Loucy (cell line): ENCODE results near the gene UNC5B.

ENCODE experiments used
- H2AFZ ChIP-seq: fragments of 200-600 bp; sonication (generic); 2 replicates; pipeline ENCODE4 v1.6.0; 2016; ENCODE audit warnings: antibody characterized with exemption, mild to moderate bottlenecking, low read length, moderate library complexity
- H3F3A ChIP-seq: fragments of 200-600 bp; 2 replicates; pipeline ENCODE4 v1.6.0; 2016; ENCODE audit warnings: antibody characterized with exemption, low read depth, mild to moderate bottlenecking
- H3K27me3 ChIP-seq: fragments of 200-600 bp; sonication (generic); 2 replicates; pipeline ENCODE4 v1.6.1; 2014; ENCODE audit warnings: low read length, mild to moderate bottlenecking; ENCODE audit not compliant: insufficient read depth, poor library complexity, severe bottlenecking
- H3K36me3 ChIP-seq: fragments of 200-600 bp; sonication (generic); 2 replicates; pipeline ENCODE4 v1.6.1; 2016; ENCODE audit warnings: low read length; ENCODE audit not compliant: insufficient read depth
- H3K4me1 ChIP-seq: fragments of 200-600 bp; sonication (generic); 2 replicates; pipeline ENCODE4 v1.5.1; 2014; ENCODE audit warnings: low read length, mild to moderate bottlenecking; ENCODE audit not compliant: insufficient read depth, poor library complexity, severe bottlenecking
- H3K4me2 ChIP-seq: fragments of 200-600 bp; sonication (generic); 2 replicates; pipeline ENCODE4 v1.6.0; 2014; ENCODE audit warnings: antibody characterized with exemption, low read length, low read depth, mild to moderate bottlenecking; ENCODE audit not compliant: poor library complexity, severe bottlenecking
- H3K4me3 ChIP-seq: fragments of 200-600 bp; sonication (generic); 2 replicates; pipeline ENCODE4 v1.5.1; 2014; ENCODE audit warnings: low read length, mild to moderate bottlenecking, mixed read lengths; ENCODE audit not compliant: poor library complexity, severe bottlenecking
- H3K79me2 ChIP-seq: fragments of 200-600 bp; sonication (generic); 2 replicates; pipeline ENCODE4 v1.6.1; 2014; ENCODE audit warnings: low read length; ENCODE audit not compliant: insufficient read depth
- H3K9ac ChIP-seq: fragments of 200-600 bp; sonication (generic); 2 replicates; pipeline ENCODE4 v1.6.0; 2014; ENCODE audit warnings: mild to moderate bottlenecking, low read depth, low read length, moderate library complexity; ENCODE audit not compliant: poor library complexity, severe bottlenecking
- H3K9me2 ChIP-seq: fragments of 200-600 bp; sonication (generic); replicated peaks from 2 replicates; pipeline ENCODE4 v1.6.1; 2016; ENCODE audit warnings: low read depth, low read length, mixed read lengths
- H3K9me3 ChIP-seq: fragments of 200-600 bp; sonication (generic); 2 replicates; pipeline ENCODE4 v1.6.1; 2014; ENCODE audit warnings: mild to moderate bottlenecking, antibody characterized with exemption, low read length, low read depth; ENCODE audit not compliant: insufficient read depth
- H4K20me1 ChIP-seq: fragments of 200-600 bp; sonication (generic); 2 replicates; pipeline ENCODE4 v1.6.0; 2014; ENCODE audit warnings: antibody characterized with exemption, low read length, mild to moderate bottlenecking; ENCODE audit not compliant: insufficient read depth, poor library complexity, severe bottlenecking
- CTCF ChIP-seq: fragments of 200-600 bp; sonication (generic); conservative IDR thresholded peaks from 2 replicates; pipeline ENCODE4 v1.5.1; 2014; ENCODE audit warnings: mild to moderate bottlenecking, antibody characterized with exemption, low read length
- EZH2phosphoT487 ChIP-seq: fragments of 200-600 bp; IDR thresholded peaks from 2 replicates; pipeline ENCODE4 v1.6.1; 2018; ENCODE audit warnings: antibody characterized with exemption, mild to moderate bottlenecking, moderate library complexity, borderline replicate concordance

Gene UNC5B

DNA sequence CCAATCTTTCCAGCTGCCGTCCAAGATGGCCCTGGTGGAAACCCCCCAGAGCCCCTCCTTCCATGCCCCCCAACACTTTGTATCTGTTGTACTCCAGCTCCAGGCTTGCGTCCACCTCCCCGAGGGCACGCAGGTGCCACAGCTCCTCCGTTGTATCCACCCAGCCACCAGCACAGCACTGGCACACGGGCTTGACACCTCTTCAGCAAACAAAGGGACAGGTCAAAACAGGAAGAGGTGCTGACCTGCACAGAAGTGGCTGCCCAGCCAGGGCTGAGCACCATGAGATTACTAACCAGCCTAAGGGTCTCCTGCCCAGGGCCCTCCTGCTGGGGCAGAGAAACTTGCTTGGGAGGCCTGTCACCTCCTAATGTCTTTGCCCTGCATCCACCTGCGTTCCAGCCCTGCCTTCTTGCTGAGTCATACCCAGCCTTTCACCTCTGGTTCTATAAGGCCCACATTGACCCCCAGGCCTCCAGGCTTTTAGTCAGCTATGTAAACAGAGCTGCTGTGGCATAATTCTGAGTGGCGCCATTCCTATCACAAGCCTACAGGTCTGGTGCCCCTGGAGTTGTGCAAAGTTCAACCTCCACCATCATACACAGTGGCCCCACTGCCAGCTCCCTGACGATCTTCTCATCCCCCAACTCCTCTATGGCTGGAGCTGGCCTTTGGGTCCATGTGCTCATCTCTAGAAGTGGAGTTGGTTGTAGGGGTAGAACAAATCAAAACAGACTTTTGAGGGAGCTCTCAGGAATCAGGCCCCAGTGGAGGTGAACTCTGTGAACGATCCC, 127.6 kb downstream of the UNC5B start:
- no peaks in the 10 kb centered on the region for H3K27me3 ChIP-seq
- H3K9ac ChIP-seq: no peak overlapping the region
- no peaks in the 10 kb centered on the region for H3F3A ChIP-seq
- H2AFZ ChIP-seq: no peak overlapping the region
- no peaks in the 10 kb centered on the region for H4K20me1 ChIP-seq
- H3K4me1 ChIP-seq: no peaks in the 10 kb centered on the region
- no peaks in the 10 kb centered on the region for H3K9me2 ChIP-seq
- peaks cover 11% of the 10 kb centered on the region; the same call in 1 of the 2 replicates for H3K36me3 ChIP-seq
- H3K4me3 ChIP-seq: no peak overlapping the region
- no peak overlapping the region for H3K4me2 ChIP-seq
- H3K79me2 ChIP-seq: no peaks in the 10 kb centered on the region; the same call in 1 of the 2 replicates
- no peaks in the 10 kb centered on the region for H3K9me3 ChIP-seq
- no peak for TF ChIP-seq CTCF
- TF ChIP-seq EZH2phosphoT487: no peak

GRCh38 chr10:71342573-71343391, 130.4 kb downstream of the UNC5B start:
- Histone ChIP-seq H3K4me2 (no peak overlapping the region), H3F3A (no peaks in the 10 kb centered on the region)

GRCh38 chr10:71343392-71343773, 131.0 kb downstream of the UNC5B start:
- no peak overlapping the region for H2AFZ ChIP-seq
- no peaks in the 10 kb centered on the region for H3K4me1 ChIP-seq
- H3K36me3 ChIP-seq: peaks cover 10% of the 10 kb centered on the region; the same call in 1 of the 2 replicates
- TF ChIP-seq EZH2phosphoT487: no peak
- TF ChIP-seq CTCF: no peak
- no peak overlapping the region for H3K4me3 ChIP-seq
- no peaks in the 10 kb centered on the region for H3F3A ChIP-seq
- no peaks in the 10 kb centered on the region for H3K27me3 ChIP-seq
- H3K79me2 ChIP-seq: no peaks in the 10 kb centered on the region
- H4K20me1 ChIP-seq: no peaks in the 10 kb centered on the region
- no peaks in the 10 kb centered on the region for H3K9me3 ChIP-seq
- no peak overlapping the region for H3K4me2 ChIP-seq
- no peaks in the 10 kb centered on the region for H3K9me2 ChIP-seq
- H3K9ac ChIP-seq: no peak overlapping the region

More at GRCh38 chr10:71342573-71343391, 130.4 kb downstream of the UNC5B start:
- Histone ChIP-seq H3K4me1 (no peaks in the 10 kb centered on the region), H3K79me2 (no peaks in the 10 kb centered on the region), H3K9ac (no peak overlapping the region), H3K9me2 (no peaks in the 10 kb centered on the region), H3K27me3 (no peaks in the 10 kb centered on the region), H4K20me1 (no peaks in the 10 kb centered on the region), H3K9me3 (no peaks in the 10 kb centered on the region), H2AFZ (no peak overlapping the region), H3K36me3 (peaks cover 10% of the 10 kb centered on the region; the same call in 1 of the 2 replicates), H3K4me3 (no peak overlapping the region)
- no peak for TF ChIP-seq CTCF
- no peak for TF ChIP-seq EZH2phosphoT487
